GM12874 (cell line): Measurements from ENCODE around the gene ZNF630.

Experiments used
- CTCF ChIP-seq: IDR thresholded peaks from 2 replicates; pipeline ENCODE4 v1.5.1; 2011; ENCODE audit warnings: low read depth, mild to moderate bottlenecking, control low read depth, low read length, moderate library complexity; ENCODE audit not compliant: insufficient read depth

Gene ZNF630

GRCh38 chrX:48071064-48071985 lies at the start of gene ZNF630:
TSS of gene ZNF630 (minus strand) at chrX:48071640. CDS start at chrX:48066886, 4,754 bp downstream.
- TF ChIP-seq CTCF: no peak

DNA sequence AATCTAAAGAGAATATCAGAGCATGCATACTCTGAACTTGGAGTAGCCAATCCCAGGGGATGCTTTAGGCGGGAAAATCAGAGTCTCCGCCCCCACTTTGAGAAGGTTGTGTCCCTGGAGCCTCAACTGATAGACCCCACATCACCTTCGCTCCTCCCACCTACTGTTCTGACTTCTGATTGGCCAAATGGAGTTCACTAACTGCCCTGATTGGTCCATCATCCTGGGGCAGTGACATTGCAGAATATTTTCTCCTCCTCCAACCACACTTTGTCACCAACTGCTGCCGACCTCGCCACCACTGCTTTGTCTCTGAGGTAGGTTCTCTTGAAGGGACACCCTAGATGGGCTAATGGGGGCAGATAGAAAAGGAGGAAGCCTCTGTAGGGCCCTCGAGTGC lies 36.3 kb upstream of the ZNF630 start:
- no peak for TF ChIP-seq CTCF

DNA sequence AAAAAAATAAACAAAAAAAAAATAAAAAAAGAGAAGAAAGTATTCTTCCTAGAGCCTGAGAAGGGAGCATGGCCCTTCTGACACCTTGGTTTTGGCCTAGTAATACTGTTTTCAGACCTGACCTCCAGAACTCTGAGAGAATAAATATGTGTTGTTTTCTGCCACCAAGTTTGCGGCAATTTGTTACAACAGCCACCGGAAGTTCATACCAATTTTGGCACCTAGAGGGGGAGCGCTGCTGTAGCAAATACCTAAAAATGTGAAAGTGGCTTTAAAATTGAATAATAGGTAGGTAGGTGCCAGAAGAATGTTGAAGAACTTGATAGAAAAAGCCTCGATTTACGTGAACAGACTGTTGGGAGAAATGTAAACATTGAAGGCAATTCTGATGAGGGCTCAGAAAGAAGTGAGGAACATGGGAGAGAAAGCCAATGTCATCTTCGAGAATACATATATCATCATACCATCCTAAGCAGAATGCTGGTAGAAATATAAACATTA lies 31.5 kb upstream of the ZNF630 start:
- TF ChIP-seq CTCF: no peak

DNA sequence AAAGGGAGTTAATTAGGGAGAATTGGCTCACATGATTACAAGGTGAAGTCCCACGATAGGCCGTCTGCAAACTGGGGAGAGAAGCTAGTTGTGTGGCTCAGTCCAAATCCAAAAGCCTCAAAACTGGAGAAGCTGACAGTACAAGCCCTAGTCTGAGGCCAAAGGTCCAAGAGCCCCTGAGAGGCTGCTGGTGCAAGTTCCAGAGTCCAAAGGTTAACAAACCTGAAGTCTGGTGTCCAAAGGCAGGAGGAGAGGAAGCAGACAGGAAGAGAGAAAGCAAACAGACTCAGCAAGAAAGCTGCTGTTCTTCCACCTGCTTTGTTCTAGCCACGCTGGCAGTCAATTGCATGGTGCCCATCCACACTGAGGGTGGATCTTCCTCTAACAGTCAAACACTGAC lies 30.0 kb upstream of the ZNF630 start:
- no peak for TF ChIP-seq CTCF

- no peak for TF ChIP-seq CTCF
Measured at GRCh38 chrX:48090123-48090522, 18.7 kb upstream of the ZNF630 start.

- TF ChIP-seq CTCF: no peak
Measured at GRCh38 chrX:48086082-48086481, 14.6 kb upstream of the ZNF630 start.

GRCh38 chrX:48083706-48084105 lies 12.3 kb upstream of the ZNF630 start:
- TF ChIP-seq CTCF: no peak
